ENCODE results near the gene DNAJC1. TPM values are rescaled to one million over a fixed set of nuclear protein-coding genes. Genes with fewer than 3 reads are reported as not detected.

DNAJC1 gene
- total and polyA plus RNA-seq, 7 donors = 9.9 to 135 (median 51.9) TPM

DNA sequence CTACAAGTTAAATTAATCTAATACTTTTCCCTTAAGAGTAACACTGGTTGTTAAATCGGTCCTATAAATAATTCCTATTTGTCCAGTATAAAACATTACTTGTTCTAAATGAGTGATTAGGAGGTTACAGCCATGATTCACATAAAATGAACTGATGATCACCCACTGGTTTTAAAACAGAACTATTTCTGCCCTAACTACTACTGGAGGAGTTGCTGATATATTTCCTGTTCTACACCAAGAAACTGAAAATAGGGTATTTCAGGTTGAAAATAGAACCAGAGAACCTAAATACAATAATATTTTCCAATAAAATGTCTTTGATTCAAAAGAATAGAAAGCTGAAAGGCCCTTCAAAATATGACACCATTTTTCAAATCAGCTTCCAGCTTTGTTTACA, 30.9 kb downstream of the DNAJC1 start:
- H3K4me1 ChIP-seq = peaks cover 0 to 9% (median 0%) of the 10 kb centered on the region in 4 donors
- no peak for DNase-seq
- no peak overlapping the region for H3K4me3 ChIP-seq
- WGBS, 2 donors = 95 to 97% methylated on average over 1 of the region's 1 CpG
- no peak for TF ChIP-seq POLR2AphosphoS5 (IDR thresholded peaks at IDR 0.05)
- no peak for TF ChIP-seq EP300 (IDR thresholded peaks at IDR 0.05)
- TF ChIP-seq, protein P1, sequence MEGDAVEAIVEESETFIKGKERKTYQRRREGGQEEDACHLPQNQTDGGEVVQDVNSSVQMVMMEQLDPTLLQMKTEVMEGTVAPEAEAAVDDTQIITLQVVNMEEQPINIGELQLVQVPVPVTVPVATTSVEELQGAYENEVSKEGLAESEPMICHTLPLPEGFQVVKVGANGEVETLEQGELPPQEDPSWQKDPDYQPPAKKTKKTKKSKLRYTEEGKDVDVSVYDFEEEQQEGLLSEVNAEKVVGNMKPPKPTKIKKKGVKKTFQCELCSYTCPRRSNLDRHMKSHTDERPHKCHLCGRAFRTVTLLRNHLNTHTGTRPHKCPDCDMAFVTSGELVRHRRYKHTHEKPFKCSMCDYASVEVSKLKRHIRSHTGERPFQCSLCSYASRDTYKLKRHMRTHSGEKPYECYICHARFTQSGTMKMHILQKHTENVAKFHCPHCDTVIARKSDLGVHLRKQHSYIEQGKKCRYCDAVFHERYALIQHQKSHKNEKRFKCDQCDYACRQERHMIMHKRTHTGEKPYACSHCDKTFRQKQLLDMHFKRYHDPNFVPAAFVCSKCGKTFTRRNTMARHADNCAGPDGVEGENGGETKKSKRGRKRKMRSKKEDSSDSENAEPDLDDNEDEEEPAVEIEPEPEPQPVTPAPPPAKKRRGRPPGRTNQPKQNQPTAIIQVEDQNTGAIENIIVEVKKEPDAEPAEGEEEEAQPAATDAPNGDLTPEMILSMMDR (IDR thresholded peaks at IDR 0.05) = no peak
- TF ChIP-seq POLR2A (IDR thresholded peaks at IDR 0.05) = no peak
- H3K27me3 ChIP-seq = no peaks in the 10 kb centered on the region
- no peaks in the 10 kb centered on the region for H3K36me3 ChIP-seq
- H3K9me3 ChIP-seq = no peaks in the 10 kb centered on the region
- intact Hi-C loops (cut with DNase I) = no loop called here
- H3K27ac ChIP-seq = no peak overlapping the region

- intact Hi-C loops (cut with DNase I) = no loop called here
- DNase-seq = no peak
- no peaks in the 10 kb centered on the region for H3K36me3 ChIP-seq
- 90 to 97% methylated on average over 5 of the region's 5 CpGs for WGBS, 2 donors
- TF ChIP-seq, protein P1 (IDR thresholded peaks at IDR 0.05) = no peak
- no peaks in the 10 kb centered on the region for H3K9me3 ChIP-seq
- H3K27ac ChIP-seq = no peak overlapping the region
- H3K4me1 ChIP-seq = no peaks in the 10 kb centered on the region
- no peaks in the 10 kb centered on the region for H3K27me3 ChIP-seq
- no peak overlapping the region for H3K4me3 ChIP-seq
Measured at GRCh38 chr10:21969326-21970287, 33.9 kb downstream of the DNAJC1 start.

- Histone ChIP-seq H3K36me3 (no peaks in the 10 kb centered on the region), H3K9me3 (no peaks in the 10 kb centered on the region), H3K4me1 (no peaks in the 10 kb centered on the region), H3K27ac (no peak overlapping the region), H3K4me3 (no peak overlapping the region), H3K27me3 (no peaks in the 10 kb centered on the region)
- intact Hi-C loops (cut with DNase I) = no loop called here
- TF ChIP-seq POLR2A (IDR thresholded peaks at IDR 0.05) (no peak), EP300 (IDR thresholded peaks at IDR 0.05) (no peak), POLR2AphosphoS5 (IDR thresholded peaks at IDR 0.05) (no peak)
- TF ChIP-seq, protein P1 (IDR thresholded peaks at IDR 0.05) = no peak
- no peak for DNase-seq
Measured at GRCh38 chr10:21964983-21965665, 38.4 kb downstream of the DNAJC1 start.

- H3K9me3 ChIP-seq = no peaks in the 10 kb centered on the region
- DNase-seq = no peak
- no peaks in the 10 kb centered on the region for H3K4me1 ChIP-seq
- no peak for TF ChIP-seq POLR2A (IDR thresholded peaks at IDR 0.05)
- no peak for TF ChIP-seq POLR2AphosphoS5 (IDR thresholded peaks at IDR 0.05)
- TF ChIP-seq, protein P1 (IDR thresholded peaks at IDR 0.05) = no peak
- TF ChIP-seq EP300 (IDR thresholded peaks at IDR 0.05) = no peak
- no peak overlapping the region for H3K27ac ChIP-seq
- H3K36me3 ChIP-seq = no peaks in the 10 kb centered on the region
- H3K27me3 ChIP-seq = no peaks in the 10 kb centered on the region
- intact Hi-C loops (cut with DNase I) = no loop called here
- H3K4me3 ChIP-seq = no peak overlapping the region
- WGBS, 2 donors = 95 to 98% methylated on average over 5 of the region's 5 CpGs
Measured at GRCh38 chr10:21962358-21962757, 41.2 kb downstream of the DNAJC1 start.

Measured in sigmoid colon (tissue), 7 donors.